K562 (cell line): ENCODE measurements around the gene BEST2. TPM values are rescaled to one million over a fixed set of nuclear protein-coding genes. Genes with fewer than 3 reads are reported as not detected.

Experiments
- BRD4 ChIP-seq: fragments of 200-600 bp; sonication (generic); IDR thresholded peaks from 2 replicates; pipeline ENCODE4 v1.6.1; 2017; ENCODE audit warnings: inconsistent platforms
- HSF4 ChIP-seq: fragments of 250-450 bp; sonication (Bioruptor Pico); IDR thresholded peaks from 2 replicates; pipeline ENCODE4 v2.1.2; 2022; ENCODE audit warnings: mild to moderate bottlenecking, moderate library complexity, borderline replicate concordance
- MAZ ChIP-seq, 2 experiments: fragments of 450-650 bp in 1 of 2; sonication (generic) in 1 of 2; formaldehyde crosslinking; IDR thresholded peaks in 1 of 2; conservative IDR thresholded peaks in 1 of 2; 2 replicates each; pipeline versions ENCODE4 v1.4.0 to v1.5.0; 2020; ENCODE audit warnings: mild to moderate bottlenecking in 1 of 2, missing genetic modification reagents in 1 of 2
- MECOM ChIP-seq: fragments of 250-450 bp; sonication (Bioruptor Pico); IDR thresholded peaks from 2 replicates; pipeline ENCODE4 v1.8.0; 2022; ENCODE audit warnings: inconsistent platforms
- NCOR1 ChIP-seq: fragments of 450-650 bp; IDR thresholded peaks from 2 replicates; pipeline ENCODE4 v1.6.1; 2016; ENCODE audit warnings: mild to moderate bottlenecking, moderate library complexity
- POLR2AphosphoS5 ChIP-seq: IDR thresholded peaks from 2 replicates; pipeline ENCODE4 v1.6.1; 2011; ENCODE audit warnings: mild to moderate bottlenecking, low read depth, low read length, moderate library complexity; ENCODE audit not compliant: control insufficient read depth, insufficient read depth
- RBM22 ChIP-seq: fragments of 200-400 bp; formaldehyde crosslinking; IDR thresholded peaks from 2 replicates; pipeline ENCODE4 v1.6.1; 2018; ENCODE audit warnings: low read length, low read depth; ENCODE audit not compliant: poor library complexity, severe bottlenecking
- SRF ChIP-seq, 2 experiments: fragments of 250-450, 450-650 bp in 1 of 2; sonication (Bioruptor Pico) in 1 of 2; sonication (generic) in 1 of 2; formaldehyde crosslinking; IDR thresholded peaks; 2 replicates each; pipeline versions ENCODE4 v1.5.0 to v1.5.1; 2020 to 2022; ENCODE audit warnings: mild to moderate bottlenecking in 1 of 2, missing genetic modification reagents in 1 of 2
- TCF7L2 ChIP-seq: fragments of 150-350 bp; IDR thresholded peaks from 2 replicates; pipeline ENCODE4 v1.6.1; 2016; ENCODE audit warnings: low read depth, mild to moderate bottlenecking, low read length, moderate library complexity
- TGIF2 ChIP-seq: sonication (generic); formaldehyde crosslinking; IDR thresholded peaks from 2 replicates; pipeline ENCODE4 v1.8.1; 2022; ENCODE audit warnings: mild to moderate bottlenecking, missing genetic modification reagents, moderate library complexity
- ZBTB34 ChIP-seq: fragments of 250-450 bp; sonication (Bioruptor Pico); IDR thresholded peaks from 2 replicates; pipeline ENCODE4 v1.8.0; 2021; ENCODE audit warnings: mild to moderate bottlenecking, moderate library complexity
- ZC3H4 ChIP-seq: sonication (generic); formaldehyde crosslinking; IDR thresholded peaks from 2 replicates; pipeline ENCODE4 v1.9.0; 2021; ENCODE audit warnings: missing genetic modification reagents, borderline replicate concordance
- ZFP36 ChIP-seq: fragments of 150-350 bp; IDR thresholded peaks from 2 replicates; pipeline ENCODE4 v1.6.1; 2018; ENCODE audit warnings: low read length, low read depth; ENCODE audit not compliant: partially characterized antibody
- ZNF518B ChIP-seq: fragments of 250-450 bp; sonication (Bioruptor Pico); IDR thresholded peaks from 2 replicates; pipeline ENCODE4 v1.5.0; 2021; ENCODE audit warnings: mild to moderate bottlenecking, moderate library complexity
- polyA plus RNA-seq, 8 experiments: library from polyadenylated mRNA; depleted of rRNA in 4 of 8; stranded (reverse) in 5 of 8; unstranded in 3 of 8; fragments of >200 nt; fragmentation: Nextera tagmentation in 2 of 8; fragmentation: Illumina TruSeq in 1 of 8; extraction: Ambion mirVana in 2 of 8; extraction: Trizol in 1 of 8; gene quantifications; 2 replicates each; pipeline versions ENCODE4 v1.2.1 to v1.2.3, GENCODE V29; 2011 to 2014; ENCODE audit warnings: inconsistent platforms in 1 of 8, missing spikeins in 1 of 8
- total RNA-seq, 7 experiments: library from RNA; depleted of rRNA in 6 of 7; stranded (reverse); fragments of >200 nt in 6 of 7; fragmentation: Illumina TruSeq in 2 of 7; extraction: Trizol in 2 of 7; gene quantifications; 2 replicates each; pipeline versions ENCODE4 v1.2.1 to v1.2.3, GENCODE V29; 2011 to 2021; ENCODE audit warnings: low replicate concordance in 1 of 7
- TF ChIP-seq, protein P1 (sequence below): fragments of 250-450 bp; sonication (Bioruptor Pico); IDR thresholded peaks from 2 replicates; pipeline ENCODE4 v1.8.0; 2022; ENCODE audit warnings: inconsistent platforms, mild to moderate bottlenecking, moderate library complexity, borderline replicate concordance
- TF ChIP-seq, protein P2 (sequence below): sonication (generic); formaldehyde crosslinking; IDR thresholded peaks from 2 replicates; pipeline ENCODE4 v1.8.0; 2022; ENCODE audit warnings: mild to moderate bottlenecking, missing genetic modification reagents

Gene BEST2
- total and polyA plus RNA-seq, 9 of the 15 experiments (the other 6 are each of a cell fraction or from before 2014, with no cell fraction given): not detected

DNA sequence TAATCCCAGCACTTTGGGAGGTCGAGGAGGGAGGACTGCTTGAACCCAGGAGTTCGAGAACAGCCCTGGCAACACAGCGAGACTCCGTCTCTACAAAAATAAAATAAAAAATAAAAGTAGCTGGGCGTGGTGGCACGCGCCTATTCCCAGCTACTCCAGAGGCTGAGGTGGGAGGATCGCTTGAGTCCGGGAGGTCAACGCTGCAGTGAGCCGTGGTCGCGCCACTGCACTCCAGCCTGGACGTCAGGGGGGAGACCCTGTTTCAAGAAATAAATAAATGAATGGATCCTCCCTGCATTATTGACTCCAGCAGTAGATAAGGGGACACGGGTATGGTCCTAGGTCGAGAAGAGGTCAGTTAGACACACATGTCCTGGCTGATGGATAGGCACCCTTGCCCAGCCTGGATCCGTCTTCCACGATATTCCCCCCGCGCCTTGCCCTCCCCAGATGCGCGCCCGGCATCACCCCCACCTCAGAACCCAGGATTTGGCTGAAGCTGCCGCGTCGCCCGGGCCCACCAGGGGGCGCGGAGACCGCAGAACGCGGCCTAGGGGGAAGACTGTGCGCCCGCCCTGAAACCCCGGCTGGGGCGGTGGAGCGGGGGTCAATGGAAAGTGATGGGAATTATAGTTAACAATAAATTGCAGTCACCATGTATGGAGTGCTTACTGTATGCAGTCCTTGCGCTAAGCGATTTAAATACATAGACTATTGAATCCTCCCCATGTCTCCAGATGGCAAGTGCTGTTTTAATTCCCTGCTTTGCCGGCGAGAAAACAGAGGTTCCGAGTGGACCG lies 25.8 kb downstream of the BEST2 start (continued):
- TF ChIP-seq MAZ (CRISPR knock-in tag; conservative IDR thresholded peaks at IDR 0.05 in 1 of 2, IDR thresholded peaks at IDR 0.05 in 1 of 2) (peak; percentile 81 to 98), ZFP36 (no peak), ZC3H4 (CRISPR knock-in tag) (no peak), HSF4 (CRISPR knock-in tag) (no peak), SRF (CRISPR knock-in tag; IDR thresholded peaks at IDR 0.05) (peak in 1 of 2 experiments; percentile 52; a peak in 1 of 4 replicates), TCF7L2 (no peak), ZNF518B (CRISPR knock-in tag) (no peak), BRD4 (no peak), RBM22 (no peak), POLR2AphosphoS5 (no peak), TGIF2 (no peak), NCOR1 (peak; percentile 40; the same call in 1 of the 2 replicates), MECOM (CRISPR knock-in tag) (no peak), ZBTB34 (no peak)
- TF ChIP-seq, protein P1, sequence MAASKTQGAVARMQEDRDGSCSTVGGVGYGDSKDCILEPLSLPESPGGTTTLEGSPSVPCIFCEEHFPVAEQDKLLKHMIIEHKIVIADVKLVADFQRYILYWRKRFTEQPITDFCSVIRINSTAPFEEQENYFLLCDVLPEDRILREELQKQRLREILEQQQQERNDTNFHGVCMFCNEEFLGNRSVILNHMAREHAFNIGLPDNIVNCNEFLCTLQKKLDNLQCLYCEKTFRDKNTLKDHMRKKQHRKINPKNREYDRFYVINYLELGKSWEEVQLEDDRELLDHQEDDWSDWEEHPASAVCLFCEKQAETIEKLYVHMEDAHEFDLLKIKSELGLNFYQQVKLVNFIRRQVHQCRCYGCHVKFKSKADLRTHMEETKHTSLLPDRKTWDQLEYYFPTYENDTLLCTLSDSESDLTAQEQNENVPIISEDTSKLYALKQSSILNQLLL: no peak
- TF ChIP-seq, protein P2, sequence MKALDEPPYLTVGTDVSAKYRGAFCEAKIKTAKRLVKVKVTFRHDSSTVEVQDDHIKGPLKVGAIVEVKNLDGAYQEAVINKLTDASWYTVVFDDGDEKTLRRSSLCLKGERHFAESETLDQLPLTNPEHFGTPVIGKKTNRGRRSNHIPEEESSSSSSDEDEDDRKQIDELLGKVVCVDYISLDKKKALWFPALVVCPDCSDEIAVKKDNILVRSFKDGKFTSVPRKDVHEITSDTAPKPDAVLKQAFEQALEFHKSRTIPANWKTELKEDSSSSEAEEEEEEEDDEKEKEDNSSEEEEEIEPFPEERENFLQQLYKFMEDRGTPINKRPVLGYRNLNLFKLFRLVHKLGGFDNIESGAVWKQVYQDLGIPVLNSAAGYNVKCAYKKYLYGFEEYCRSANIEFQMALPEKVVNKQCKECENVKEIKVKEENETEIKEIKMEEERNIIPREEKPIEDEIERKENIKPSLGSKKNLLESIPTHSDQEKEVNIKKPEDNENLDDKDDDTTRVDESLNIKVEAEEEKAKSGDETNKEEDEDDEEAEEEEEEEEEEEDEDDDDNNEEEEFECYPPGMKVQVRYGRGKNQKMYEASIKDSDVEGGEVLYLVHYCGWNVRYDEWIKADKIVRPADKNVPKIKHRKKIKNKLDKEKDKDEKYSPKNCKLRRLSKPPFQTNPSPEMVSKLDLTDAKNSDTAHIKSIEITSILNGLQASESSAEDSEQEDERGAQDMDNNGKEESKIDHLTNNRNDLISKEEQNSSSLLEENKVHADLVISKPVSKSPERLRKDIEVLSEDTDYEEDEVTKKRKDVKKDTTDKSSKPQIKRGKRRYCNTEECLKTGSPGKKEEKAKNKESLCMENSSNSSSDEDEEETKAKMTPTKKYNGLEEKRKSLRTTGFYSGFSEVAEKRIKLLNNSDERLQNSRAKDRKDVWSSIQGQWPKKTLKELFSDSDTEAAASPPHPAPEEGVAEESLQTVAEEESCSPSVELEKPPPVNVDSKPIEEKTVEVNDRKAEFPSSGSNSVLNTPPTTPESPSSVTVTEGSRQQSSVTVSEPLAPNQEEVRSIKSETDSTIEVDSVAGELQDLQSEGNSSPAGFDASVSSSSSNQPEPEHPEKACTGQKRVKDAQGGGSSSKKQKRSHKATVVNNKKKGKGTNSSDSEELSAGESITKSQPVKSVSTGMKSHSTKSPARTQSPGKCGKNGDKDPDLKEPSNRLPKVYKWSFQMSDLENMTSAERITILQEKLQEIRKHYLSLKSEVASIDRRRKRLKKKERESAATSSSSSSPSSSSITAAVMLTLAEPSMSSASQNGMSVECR: no peak
